ENCODE measurements around the gene VANGL1.

- TF ChIP-seq CTCF (IDR thresholded peaks at IDR 0.05) (no peak), POLR2A (IDR thresholded peaks at IDR 0.05) (no peak)
Observed at GRCh38 chr1:115592264-115592663, 49.5 kb upstream of the VANGL1 start.
